Smooth muscle cell (in vitro differentiated cells): ENCODE results near the gene PDPK1. TPM values are rescaled to one million over a fixed set of nuclear protein-coding genes. Genes with fewer than 3 reads are reported as not detected.
"Not testable (repeated sequence)": the region's sequence is repeated elsewhere in the genome, so short reads cannot be mapped to it uniquely, and the experiment has no call there.

Source experiments
- DNase-seq: peaks from one replicate; lab custom pipeline; 2025; ENCODE audit not compliant: unreplicated experiment; lab: John Stamatoyannopoulos, UW
- H2AFZ ChIP-seq: fragments of 200-600 bp; sonication (generic); 2 replicates; pipeline ENCODE4 v1.6.0; 2016; ENCODE audit warnings: antibody characterized with exemption, low read depth, mild to moderate bottlenecking
- H3F3A ChIP-seq: fragments of 200-600 bp; sonication (generic); 2 replicates; pipeline ENCODE4 v1.6.0; 2017; ENCODE audit warnings: antibody characterized with exemption, low read depth
- H3K27ac ChIP-seq: fragments of 200-600 bp; sonication (generic); 2 replicates; pipeline ENCODE4 v1.5.1; 2016; ENCODE audit warnings: low read depth, mild to moderate bottlenecking
- H3K27me3 ChIP-seq: fragments of 200-600 bp; sonication (generic); 2 replicates; pipeline ENCODE4 v1.6.1; 2016; ENCODE audit warnings: low read depth, mild to moderate bottlenecking
- H3K36me3 ChIP-seq: fragments of 200-600 bp; sonication (generic); 2 replicates; pipeline ENCODE4 v1.5.1; 2016; ENCODE audit warnings: low read depth
- H3K4me1 ChIP-seq: fragments of 200-600 bp; sonication (generic); 2 replicates; pipeline ENCODE4 v1.5.1; 2016; ENCODE audit warnings: low read depth
- H3K4me2 ChIP-seq: fragments of 200-600 bp; sonication (generic); 2 replicates; pipeline ENCODE4 v1.6.0; 2016; ENCODE audit warnings: mild to moderate bottlenecking
- H3K4me3 ChIP-seq: fragments of 200-600 bp; sonication (generic); 2 replicates; pipeline ENCODE4 v1.5.1; 2016; ENCODE audit warnings: mild to moderate bottlenecking
- H3K79me2 ChIP-seq: fragments of 200-600 bp; sonication (generic); 2 replicates; pipeline ENCODE4 v1.6.0; 2016; ENCODE audit warnings: low read depth, mild to moderate bottlenecking
- H3K9ac ChIP-seq: fragments of 200-600 bp; sonication (generic); 2 replicates; pipeline ENCODE4 v1.6.0; 2016; ENCODE audit warnings: low read depth
- H3K9me3 ChIP-seq: fragments of 200-600 bp; sonication (generic); replicated peaks from 2 replicates; pipeline ENCODE4 v1.5.1; 2016; ENCODE audit warnings: low read depth
- H4K20me1 ChIP-seq: fragments of 200-600 bp; sonication (generic); 2 replicates; pipeline ENCODE4 v1.6.0; 2016; ENCODE audit warnings: low read depth
- CTCF ChIP-seq: fragments of 200-600 bp; sonication (generic); IDR thresholded peaks from 2 replicates; pipeline ENCODE4 v1.5.1; 2017; ENCODE audit warnings: borderline replicate concordance, mild to moderate bottlenecking, antibody characterized with exemption; ENCODE audit not compliant: insufficient read depth, poor library complexity, severe bottlenecking
- WGBS: methylation state at CpG from one replicate; pipeline ENCODE4 v1.1.7; 2016; ENCODE audit warnings: low lambda C conversion rate; 5-methylcytosine and 5-hydroxymethylcytosine counted together
- polyA plus RNA-seq: library from polyadenylated mRNA; unstranded; fragments of >200 nt; fragmentation: Nextera tagmentation; extraction: Ambion mirVana; gene quantifications from 2 replicates; pipeline ENCODE4 v1.2.1, GENCODE V29; 2016
- total RNA-seq: library from RNA; depleted of rRNA; stranded (reverse); fragments of >200 nt; gene quantifications from 2 replicates; pipeline ENCODE4 v1.2.3, GENCODE V29; 2014

PDPK1 gene
- total and polyA plus RNA-seq, 2 experiments from 2014 or later: 16.4 to 23.8 TPM

- not testable (repeated sequence) for H3K36me3 ChIP-seq, H3K4me3 ChIP-seq, H3K9ac ChIP-seq, H3K4me1 ChIP-seq, H3K4me2 ChIP-seq, H3K9me3 ChIP-seq, H3K27me3 ChIP-seq, DNase-seq, H2AFZ ChIP-seq, H3K27ac ChIP-seq, H3F3A ChIP-seq
- Histone ChIP-seq H4K20me1 (peaks cover 55% of the 10 kb centered on the region), H3K79me2 (peaks cover 54% of the 10 kb centered on the region)
- TF ChIP-seq CTCF: peak; percentile 39
- 82% methylated on average over 14 of the region's 14 CpGs for WGBS
Measured at GRCh38 chr16:2539845-2540458, 2.1 kb downstream of the PDPK1 start.

GRCh38 chr16:2540912-2541311, 3.1 kb downstream of the PDPK1 start:
- 92% methylated on average over 4 of the region's 4 CpGs for WGBS
- not testable (repeated sequence) for H3K9ac ChIP-seq, H3K9me3 ChIP-seq, H3K36me3 ChIP-seq, H3K4me1 ChIP-seq, H3K27ac ChIP-seq, H2AFZ ChIP-seq, H3K27me3 ChIP-seq, H3K4me2 ChIP-seq, H3F3A ChIP-seq, DNase-seq, H3K4me3 ChIP-seq
- peaks cover 64% of the 10 kb centered on the region for H3K79me2 ChIP-seq
- H4K20me1 ChIP-seq: peaks cover 65% of the 10 kb centered on the region

- 93% methylated on average over 6 of the region's 6 CpGs for WGBS
- H3F3A ChIP-seq, H2AFZ ChIP-seq, H3K4me1 ChIP-seq, H3K27ac ChIP-seq, H3K4me2 ChIP-seq, H3K4me3 ChIP-seq, H3K27me3 ChIP-seq, H3K36me3 ChIP-seq, H3K9ac ChIP-seq, H3K9me3 ChIP-seq, DNase-seq: not testable (repeated sequence)
- Histone ChIP-seq H4K20me1 (peaks cover 70% of the 10 kb centered on the region), H3K79me2 (peaks cover 69% of the 10 kb centered on the region)
Measured at GRCh38 chr16:2541409-2541808, 3.6 kb downstream of the PDPK1 start.

GRCh38 chr16:2543771-2544170, 6.0 kb downstream of the PDPK1 start:
- not testable (repeated sequence) for H3F3A ChIP-seq, H3K9me3 ChIP-seq, H3K4me2 ChIP-seq, H3K4me3 ChIP-seq, H3K4me1 ChIP-seq, H3K27me3 ChIP-seq, H2AFZ ChIP-seq, H3K9ac ChIP-seq, H3K36me3 ChIP-seq, DNase-seq, H3K27ac ChIP-seq
- peaks cover 69% of the 10 kb centered on the region for H4K20me1 ChIP-seq
- H3K79me2 ChIP-seq: peaks cover 67% of the 10 kb centered on the region
- WGBS: 92% methylated on average over 14 of the region's 14 CpGs

- not testable (repeated sequence) for H3K27ac ChIP-seq, H2AFZ ChIP-seq, H3K4me3 ChIP-seq, H3K36me3 ChIP-seq, H3K9ac ChIP-seq, H3K9me3 ChIP-seq, H3K4me1 ChIP-seq, H3K27me3 ChIP-seq, H3F3A ChIP-seq, H3K4me2 ChIP-seq, DNase-seq
- WGBS: 80% methylated on average over 1 of the region's 14 CpGs
- peaks cover 13% of the 10 kb centered on the region for H3K79me2 ChIP-seq
- peaks cover 23% of the 10 kb centered on the region for H4K20me1 ChIP-seq
Measured at GRCh38 chr16:2550283-2550878, 12.6 kb downstream of the PDPK1 start.
